Tibial nerve (tissue), 4 donors: ENCODE results near the gene SMIM23. TPM values are rescaled to one million over a fixed set of nuclear protein-coding genes. Genes with fewer than 3 reads are reported as not detected.

Experiments
- DNase-seq, 2 donors: peaks; one replicate each; pipeline ENCODE4 v3.0.0-alpha.2; 2019; ENCODE audit warnings: low spot score in 2 of 2
- H3K27ac ChIP-seq, 4 donors: fragments of 200-600 bp; sonication (generic) in 3 of 4; one replicate each; pipeline ENCODE4 v1.5.1; 2017 to 2019; ENCODE audit warnings: mild to moderate bottlenecking in 1 of 4
- H3K27me3 ChIP-seq, 2 donors: fragments of 200-600 bp; sonication (generic) in 1 of 2; one replicate each; pipeline versions ENCODE4 v1.5.1 to v1.6.0; 2017 to 2019
- H3K36me3 ChIP-seq, 3 donors: fragments of 200-600 bp; sonication (generic); one replicate each; pipeline ENCODE4 v1.5.1; 2018 to 2019
- H3K4me1 ChIP-seq, 4 donors: fragments of 200-600 bp; sonication (generic) in 3 of 4; one replicate each; pipeline ENCODE4 v1.5.1; 2017 to 2019
- H3K4me3 ChIP-seq, 4 donors: fragments of 200-600 bp; sonication (generic) in 3 of 4; one replicate each; pipeline ENCODE4 v1.5.1; 2017 to 2019; ENCODE audit warnings: mild to moderate bottlenecking in 1 of 4, moderate library complexity in 1 of 4
- H3K9me3 ChIP-seq, 4 donors: fragments of 200-600 bp; sonication (generic) in 3 of 4; one replicate each; pipeline ENCODE4 v1.5.1; 2017 to 2019
- CTCF ChIP-seq, 5 experiments: fragments of 200-600 bp in 3 of 5; fragments of 450-650 bp in 2 of 5; sonication (generic) in 3 of 5; IDR thresholded peaks; one replicate each; pipeline ENCODE4 v1.5.1; 2016 to 2019; ENCODE audit warnings: antibody characterized with exemption in 5 of 5, mild to moderate bottlenecking in 3 of 5, moderate library complexity in 2 of 5
- EP300 ChIP-seq, 2 donors: sonication (generic); formaldehyde crosslinking; IDR thresholded peaks; one replicate each; pipeline ENCODE4 v1.6.1; 2017; ENCODE audit warnings: antibody characterized with exemption in 2 of 2, mild to moderate bottlenecking in 1 of 2
- POLR2A ChIP-seq, 2 donors: fragments of 450-650 bp; IDR thresholded peaks; one replicate each; pipeline ENCODE4 v1.6.1; 2017; ENCODE audit warnings: antibody characterized with exemption in 2 of 2, mild to moderate bottlenecking in 2 of 2, moderate library complexity in 2 of 2
- whole genome bisulfite sequencing, 2 donors: methylation state at CpG; one replicate each; pipeline ENCODE4 v1.1.5; 2018; 5-methylcytosine and 5-hydroxymethylcytosine counted together
- total RNA-seq, 4 donors: library from RNA; depleted of rRNA; stranded (reverse); fragments of >200 nt; gene quantifications; one replicate each; pipeline ENCODE4 v1.1.0, GENCODE V29; 2016

Gene SMIM23
- total RNA-seq, 4 donors from 2014 or later: not detected

DNA sequence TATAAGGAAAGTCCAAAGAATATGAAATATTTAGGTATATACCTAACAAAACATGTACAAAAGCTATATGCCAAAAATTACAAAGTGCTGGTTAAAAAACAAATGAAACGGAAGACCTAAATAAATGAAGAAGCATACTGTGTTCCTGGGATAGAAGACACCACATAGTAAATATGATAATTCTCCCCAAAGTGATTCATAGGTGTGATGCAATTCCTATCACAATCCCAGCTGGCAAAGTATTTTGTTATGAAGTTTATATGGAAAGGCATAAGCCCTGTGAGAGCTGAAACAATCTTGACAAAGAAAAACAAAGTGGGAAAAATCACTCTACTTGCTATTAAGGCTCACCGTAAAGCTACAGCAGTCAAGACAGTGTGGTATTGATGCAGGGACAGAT lies 2.6 kb upstream of the SMIM23 start:
- Histone ChIP-seq H3K27me3 (no peaks in the 10 kb centered on the region), H3K27ac (no peak overlapping the region), H3K36me3 (no peaks in the 10 kb centered on the region), H3K4me3 (no peak overlapping the region), H3K9me3 (no peaks in the 10 kb centered on the region), H3K4me1 (no peaks in the 10 kb centered on the region)
- 70 to 75% methylated on average over 2 of the region's 2 CpGs for WGBS, 2 donors
- no peak for DNase-seq
- no peak for TF ChIP-seq EP300 (IDR thresholded peaks at IDR 0.05)
- TF ChIP-seq CTCF (IDR thresholded peaks at IDR 0.05): no peak
- TF ChIP-seq POLR2A (IDR thresholded peaks at IDR 0.05): no peak

GRCh38 chr5:171789353-171789752 lies 3.7 kb downstream of the SMIM23 start:
- Histone ChIP-seq H3K4me3 (no peak overlapping the region), H3K27ac (no peak overlapping the region), H3K36me3 (no peaks in the 10 kb centered on the region), H3K27me3 (no peaks in the 10 kb centered on the region), H3K9me3 (peaks cover 0 to 4% (median 0%) of the 10 kb centered on the region in 4 donors), H3K4me1 (no peaks in the 10 kb centered on the region)
- 84 to 97% methylated on average over 1 of the region's 1 CpG for WGBS, 2 donors
- no peak for TF ChIP-seq POLR2A (IDR thresholded peaks at IDR 0.05)
- no peak for TF ChIP-seq CTCF (IDR thresholded peaks at IDR 0.05)
- TF ChIP-seq EP300 (IDR thresholded peaks at IDR 0.05): no peak
- no peak for DNase-seq

- Histone ChIP-seq H3K36me3 (no peaks in the 10 kb centered on the region), H3K9me3 (peaks cover 0 to 4% (median 0%) of the 10 kb centered on the region in 4 donors), H3K4me1 (no peaks in the 10 kb centered on the region), H3K27ac (no peak overlapping the region), H3K4me3 (no peak overlapping the region), H3K27me3 (no peaks in the 10 kb centered on the region)
- DNase-seq: no peak
- 85 to 95% methylated on average over 2 of the region's 2 CpGs for WGBS, 2 donors
- no peak for TF ChIP-seq CTCF (IDR thresholded peaks at IDR 0.05)
- TF ChIP-seq POLR2A (IDR thresholded peaks at IDR 0.05): no peak
- no peak for TF ChIP-seq EP300 (IDR thresholded peaks at IDR 0.05)
Observed at GRCh38 chr5:171790408-171790807, 4.8 kb downstream of the SMIM23 start.

DNA sequence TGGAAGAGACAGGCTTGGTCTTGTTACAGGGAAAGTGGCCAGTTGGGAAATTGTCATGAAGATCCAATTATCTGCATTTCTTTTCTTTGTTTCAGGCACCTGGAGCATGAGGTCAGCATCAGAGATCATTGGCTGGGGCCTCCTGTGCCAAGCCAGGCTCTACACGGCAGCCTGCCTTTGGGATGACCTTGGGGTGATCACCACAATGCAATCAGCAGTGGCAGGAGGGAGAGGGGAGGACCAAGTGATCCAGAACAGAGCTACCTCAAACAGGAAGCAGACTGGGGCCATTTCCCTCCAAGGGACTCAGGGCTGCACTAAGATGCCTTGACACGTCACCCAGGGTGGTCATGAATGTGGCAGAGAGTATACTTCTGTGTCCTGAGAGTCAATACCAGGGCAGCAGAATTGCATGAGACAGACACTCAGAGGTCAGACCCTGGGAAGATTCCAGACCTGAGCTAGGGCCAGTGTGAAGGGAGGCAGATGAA lies 8.9 kb downstream of the SMIM23 start:
- no peaks in the 10 kb centered on the region for H3K36me3 ChIP-seq
- H3K9me3 ChIP-seq: peaks cover 0 to 4% (median 0%) of the 10 kb centered on the region in 4 donors
- no peak overlapping the region for H3K27ac ChIP-seq
- TF ChIP-seq EP300 (IDR thresholded peaks at IDR 0.05): no peak
- no peak for TF ChIP-seq POLR2A (IDR thresholded peaks at IDR 0.05)
- TF ChIP-seq CTCF (IDR thresholded peaks at IDR 0.05): no peak
- DNase-seq: no peak
- H3K4me3 ChIP-seq: no peak overlapping the region
- WGBS, 2 donors: 29 to 71% methylated on average over 2 of the region's 2 CpGs
- H3K4me1 ChIP-seq: no peaks in the 10 kb centered on the region
- H3K27me3 ChIP-seq: no peaks in the 10 kb centered on the region

DNA sequence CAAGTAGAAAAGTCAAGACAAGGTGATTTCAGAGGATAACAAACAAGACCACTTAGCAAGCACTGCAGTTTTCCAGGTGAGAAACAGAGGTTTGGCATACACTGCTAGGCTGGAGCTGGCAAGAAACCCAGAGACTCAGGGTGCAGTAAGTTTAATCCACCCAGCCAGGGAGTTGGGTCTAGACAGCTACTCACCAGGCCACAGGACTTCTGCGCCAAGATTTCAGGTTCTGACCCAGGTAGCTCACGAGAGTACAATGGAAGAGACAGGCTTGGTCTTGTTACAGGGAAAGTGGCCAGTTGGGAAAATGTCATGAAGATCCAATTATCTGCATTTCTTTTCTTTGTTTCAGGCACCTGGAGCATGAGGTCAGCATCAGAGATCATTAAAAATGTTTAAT lies 9.8 kb downstream of the SMIM23 start:
- DNase-seq: no peak
- H3K27me3 ChIP-seq: no peaks in the 10 kb centered on the region
- TF ChIP-seq EP300 (IDR thresholded peaks at IDR 0.05) (no peak), CTCF (IDR thresholded peaks at IDR 0.05) (no peak), POLR2A (IDR thresholded peaks at IDR 0.05) (no peak)
- peaks cover 0 to 4% (median 0%) of the 10 kb centered on the region in 4 donors for H3K9me3 ChIP-seq
- no peak overlapping the region for H3K27ac ChIP-seq
- H3K4me1 ChIP-seq: no peaks in the 10 kb centered on the region
- WGBS, 2 donors: 87 to 89% methylated on average over 2 of the region's 2 CpGs
- no peak overlapping the region for H3K4me3 ChIP-seq
- no peaks in the 10 kb centered on the region for H3K36me3 ChIP-seq
